ENCODE data around the gene SPATS2. TPM values are rescaled to one million over a fixed set of nuclear protein-coding genes. Genes with fewer than 3 reads are reported as not detected.
"Not testable (repeated sequence)": the region's sequence is repeated elsewhere in the genome, so short reads cannot be mapped to it uniquely, and the experiment has no call there.

The SPATS2 gene
- total RNA-seq, 4 donors from 2014 or later: 10.5 to 39.3 (median 21.0) TPM

DNA sequence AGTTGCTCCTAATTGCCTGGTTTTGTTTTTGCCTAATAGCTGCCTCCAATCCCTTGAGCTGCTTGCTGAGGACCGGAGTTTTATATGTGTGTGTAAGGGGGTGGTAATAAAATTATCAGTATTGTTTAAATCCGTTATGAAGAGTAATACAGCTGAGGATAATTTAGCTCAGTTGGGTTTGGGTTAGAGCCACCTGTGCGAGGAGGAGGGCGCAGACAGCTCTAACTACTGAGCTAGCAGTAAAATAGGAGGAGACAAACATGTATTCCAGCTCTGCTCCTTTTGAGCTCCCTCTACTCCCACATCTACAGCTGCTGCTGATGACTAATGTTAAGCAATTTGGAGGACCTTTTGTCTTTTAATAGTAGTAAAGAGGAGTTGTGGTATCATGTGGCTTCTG is 61.5 kb downstream of the SPATS2 start:
- no peak for DNase-seq
- no peaks in the 10 kb centered on the region for H3K36me3 ChIP-seq
- WGBS, 2 donors (ENCODE audit: low coverage in 1 of 2): 50 to 87% methylated on average over 2 to 4 of the region's 4 CpGs
- H3K27ac ChIP-seq: no peak overlapping the region
- TF ChIP-seq EP300 (IDR thresholded peaks at IDR 0.05; ENCODE audit: low read depth) (no peak), POLR2AphosphoS5 (IDR thresholded peaks at IDR 0.05) (no peak), POLR2A (IDR thresholded peaks at IDR 0.05) (no peak)
- TF ChIP-seq, protein P1, sequence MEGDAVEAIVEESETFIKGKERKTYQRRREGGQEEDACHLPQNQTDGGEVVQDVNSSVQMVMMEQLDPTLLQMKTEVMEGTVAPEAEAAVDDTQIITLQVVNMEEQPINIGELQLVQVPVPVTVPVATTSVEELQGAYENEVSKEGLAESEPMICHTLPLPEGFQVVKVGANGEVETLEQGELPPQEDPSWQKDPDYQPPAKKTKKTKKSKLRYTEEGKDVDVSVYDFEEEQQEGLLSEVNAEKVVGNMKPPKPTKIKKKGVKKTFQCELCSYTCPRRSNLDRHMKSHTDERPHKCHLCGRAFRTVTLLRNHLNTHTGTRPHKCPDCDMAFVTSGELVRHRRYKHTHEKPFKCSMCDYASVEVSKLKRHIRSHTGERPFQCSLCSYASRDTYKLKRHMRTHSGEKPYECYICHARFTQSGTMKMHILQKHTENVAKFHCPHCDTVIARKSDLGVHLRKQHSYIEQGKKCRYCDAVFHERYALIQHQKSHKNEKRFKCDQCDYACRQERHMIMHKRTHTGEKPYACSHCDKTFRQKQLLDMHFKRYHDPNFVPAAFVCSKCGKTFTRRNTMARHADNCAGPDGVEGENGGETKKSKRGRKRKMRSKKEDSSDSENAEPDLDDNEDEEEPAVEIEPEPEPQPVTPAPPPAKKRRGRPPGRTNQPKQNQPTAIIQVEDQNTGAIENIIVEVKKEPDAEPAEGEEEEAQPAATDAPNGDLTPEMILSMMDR (IDR thresholded peaks at IDR 0.05): no peak
- intact Hi-C loops (cut with DNase I; ENCODE audit: low total_unique reads): no loop called here
- peaks cover 0 to 6% (median 0%) of the 10 kb centered on the region in 4 donors for H3K4me1 ChIP-seq
- in situ Hi-C loops (cut with MboI; ENCODE audit: low pct_ligation_motif_present in 1 of 4, low pct_unique_long_range_greater_than_20kb in 1 of 4, low sequenced_read_pairs in 3 of 4): no loop called here
- no peak overlapping the region for H3K4me3 ChIP-seq
- H3K27me3 ChIP-seq: no peaks in the 10 kb centered on the region
- H3K9me3 ChIP-seq: no peaks in the 10 kb centered on the region

DNA sequence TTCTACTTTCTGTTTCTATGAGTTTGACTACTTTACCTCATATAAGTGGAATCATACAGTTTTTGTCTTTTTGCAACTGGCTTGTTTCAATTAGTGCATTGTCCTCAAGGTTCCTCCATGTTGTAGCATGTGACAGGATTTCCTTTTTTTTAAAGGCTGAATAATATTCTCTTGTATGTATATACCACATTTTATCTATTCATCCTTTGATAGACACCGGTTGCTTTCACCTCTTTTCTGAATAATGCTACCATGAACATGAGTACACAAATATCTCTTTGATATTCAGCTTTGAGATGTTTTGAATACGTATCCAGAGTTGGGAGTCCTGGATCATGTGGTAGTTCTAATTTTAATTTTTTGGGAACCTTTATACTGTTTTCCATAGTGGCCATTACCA is 65.4 kb downstream of the SPATS2 start:
- Histone ChIP-seq H3K9me3 (no peaks in the 10 kb centered on the region), H3K27me3 (no peaks in the 10 kb centered on the region), H3K36me3 (no peaks in the 10 kb centered on the region), H3K4me3 (no peak overlapping the region), H3K27ac (no peak overlapping the region), H3K4me1 (peaks cover 0 to 6% (median 0%) of the 10 kb centered on the region in 4 donors)
- intact Hi-C loops (cut with DNase I; ENCODE audit: low total_unique reads) (no loop called here), in situ Hi-C loops (cut with MboI; ENCODE audit: low pct_ligation_motif_present in 1 of 4, low pct_unique_long_range_greater_than_20kb in 1 of 4, low sequenced_read_pairs in 3 of 4) (no loop called here)
- 89 to 91% methylated on average over 2 of the region's 2 CpGs for WGBS, 2 donors (ENCODE audit: low coverage in 1 of 2)
- no peak for DNase-seq
- TF ChIP-seq POLR2A (IDR thresholded peaks at IDR 0.05): no peak
- no peak for TF ChIP-seq POLR2AphosphoS5 (IDR thresholded peaks at IDR 0.05)
- TF ChIP-seq EP300 (IDR thresholded peaks at IDR 0.05; ENCODE audit: low read depth): no peak
- TF ChIP-seq, protein P1 (IDR thresholded peaks at IDR 0.05): no peak

DNA sequence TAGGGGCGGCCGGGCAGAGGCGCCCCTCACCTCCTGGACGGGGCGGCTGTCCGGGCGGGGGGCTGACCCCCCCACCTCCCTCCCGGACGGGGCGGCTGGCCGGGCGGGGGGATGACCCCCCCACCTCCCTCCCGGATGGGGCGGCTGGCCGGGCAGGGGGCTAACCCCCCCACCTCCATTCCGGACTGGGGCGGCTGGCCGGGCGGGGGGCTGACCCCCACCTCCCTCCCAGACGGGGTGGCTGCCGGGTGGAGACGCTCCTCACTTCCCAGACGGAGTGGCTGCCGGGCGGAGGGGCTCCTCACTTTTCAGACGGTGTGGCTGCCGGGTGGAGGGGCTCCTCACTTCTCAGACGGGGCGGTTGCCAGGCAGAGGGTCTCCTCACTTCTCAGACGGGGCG is 69.5 kb downstream of the SPATS2 start:
- H3K9me3 ChIP-seq; H3K36me3 ChIP-seq; DNase-seq; in situ Hi-C loops (cut with MboI; ENCODE audit: low pct_ligation_motif_present in 1 of 4, low pct_unique_long_range_greater_than_20kb in 1 of 4, low sequenced_read_pairs in 3 of 4); intact Hi-C loops (cut with DNase I; ENCODE audit: low total_unique reads); H3K27me3 ChIP-seq; H3K27ac ChIP-seq; H3K4me3 ChIP-seq: not testable (repeated sequence)
- WGBS, 2 donors (ENCODE audit: low coverage in 1 of 2): no CpG with 5 or more reads among the region's 31 CpGs
- H3K4me1 ChIP-seq: peaks cover 4 to 23% (median 11%) of the 10 kb centered on the region in 4 donors

DNA sequence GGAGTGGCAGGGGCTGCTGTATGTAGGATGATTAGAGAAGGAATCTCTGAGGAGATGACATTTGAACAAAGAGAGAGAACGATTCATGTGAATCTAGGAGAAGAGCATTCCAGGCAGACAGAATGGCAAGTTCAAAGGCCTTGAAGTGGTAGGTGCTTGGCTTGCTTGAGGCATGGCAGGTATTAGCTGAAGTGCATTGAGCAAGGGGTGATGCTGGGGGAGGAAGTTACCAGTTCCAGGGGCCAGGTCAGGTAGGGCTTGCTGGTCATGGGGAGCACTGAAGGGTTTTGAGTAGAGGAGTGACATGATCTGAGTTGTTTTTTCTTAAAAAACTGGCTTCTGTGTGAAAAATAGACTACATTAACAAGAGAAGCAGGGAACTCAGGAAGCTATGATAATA is 71.8 kb downstream of the SPATS2 start:
- TF ChIP-seq, protein P1 (IDR thresholded peaks at IDR 0.05): no peak
- TF ChIP-seq POLR2A (IDR thresholded peaks at IDR 0.05): no peak
- no peak for TF ChIP-seq EP300 (IDR thresholded peaks at IDR 0.05; ENCODE audit: low read depth)
- TF ChIP-seq POLR2AphosphoS5 (IDR thresholded peaks at IDR 0.05): no peak
- intact Hi-C loops (cut with DNase I; ENCODE audit: low total_unique reads) (no loop called here), in situ Hi-C loops (cut with MboI; ENCODE audit: low pct_ligation_motif_present in 1 of 4, low pct_unique_long_range_greater_than_20kb in 1 of 4, low sequenced_read_pairs in 3 of 4) (no loop called here)
- peaks cover 4 to 23% (median 11%) of the 10 kb centered on the region in 4 donors for H3K4me1 ChIP-seq
- H3K4me3 ChIP-seq: no peak overlapping the region
- WGBS, 2 donors (ENCODE audit: low coverage in 1 of 2): 78 to 95% methylated on average over 1 of the region's 1 CpG
- no peaks in the 10 kb centered on the region for H3K36me3 ChIP-seq
- peak overlapping the region in 3 of 4 donors; percentile 1 to 56 (median 51) for H3K27ac ChIP-seq
- no peak for DNase-seq
- no peaks in the 10 kb centered on the region for H3K9me3 ChIP-seq
- H3K27me3 ChIP-seq: no peaks in the 10 kb centered on the region

DNA sequence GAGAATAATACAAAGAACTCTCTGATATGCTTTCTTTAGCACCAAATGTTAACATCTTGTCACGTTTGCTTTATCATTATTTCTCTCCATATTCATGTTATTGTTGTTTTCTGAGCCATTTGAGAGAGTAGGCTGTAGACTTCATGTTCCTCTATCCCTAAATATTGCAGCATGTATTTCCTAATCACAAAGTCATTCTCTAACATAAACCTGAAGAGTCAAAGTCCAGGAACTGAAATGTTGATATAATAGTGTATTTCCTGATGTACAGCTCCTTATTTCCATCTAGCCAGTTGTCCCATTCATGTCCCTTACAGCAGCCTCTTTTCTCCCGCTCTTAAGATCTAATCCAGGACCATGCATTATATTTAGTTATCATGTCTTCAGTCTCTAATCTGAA is 72.8 kb downstream of the SPATS2 start:
- in situ Hi-C loops (cut with MboI; ENCODE audit: low pct_ligation_motif_present in 1 of 4, low pct_unique_long_range_greater_than_20kb in 1 of 4, low sequenced_read_pairs in 3 of 4): no loop called here
- intact Hi-C loops (cut with DNase I; ENCODE audit: low total_unique reads): no loop called here
- H3K27me3 ChIP-seq: no peaks in the 10 kb centered on the region
- H3K9me3 ChIP-seq: no peaks in the 10 kb centered on the region
- DNase-seq: no peak
- H3K27ac ChIP-seq: peak overlapping the region; percentile 51 to 56 (median 52)
- peaks cover 4 to 23% (median 11%) of the 10 kb centered on the region in 4 donors for H3K4me1 ChIP-seq
- H3K4me3 ChIP-seq: no peak overlapping the region
- no peaks in the 10 kb centered on the region for H3K36me3 ChIP-seq
- WGBS, 2 donors (ENCODE audit: low coverage in 1 of 2): 44 to 50% methylated on average over 2 of the region's 2 CpGs
- TF ChIP-seq POLR2A (IDR thresholded peaks at IDR 0.05): no peak
- TF ChIP-seq POLR2AphosphoS5 (IDR thresholded peaks at IDR 0.05): peak in 1 of 3 donors; percentile 21

Measured in transverse colon (tissue), 4 donors.